GM23338 (cell line): ENCODE data around the gene CX3CL1. TPM values are rescaled to one million over a fixed set of nuclear protein-coding genes. Genes with fewer than 3 reads are reported as not detected.
A peak's percentile ranks its signal among the peaks of the same experiment; 100 is the strongest.

Source experiments
- ATAC-seq: fragments of 200-7000 bp; cut with Tn5 transposase; 3 replicates; pipeline ENCODE4 v1.9.1; 2020
- DNase-seq: peaks from one replicate; pipeline ENCODE4 v3.0.0-alpha.2; 2015; ENCODE audit warnings: low spot score
- H2AFZ ChIP-seq: fragments of 200-600 bp; sonication (generic); 2 replicates; pipeline ENCODE4 v1.8.0; 2016; ENCODE audit warnings: antibody characterized with exemption, mild to moderate bottlenecking, moderate library complexity
- H3F3A ChIP-seq: fragments of 200-600 bp; sonication (generic); replicated peaks from 2 replicates; pipeline ENCODE4 v1.8.0; 2017; ENCODE audit warnings: antibody characterized with exemption, mixed run types, low read depth
- H3K27ac ChIP-seq: fragments of 200-600 bp; sonication (generic); 2 replicates; pipeline ENCODE4 v1.6.1; 2016; ENCODE audit warnings: low read depth
- H3K27me3 ChIP-seq: fragments of 200-600 bp; sonication (generic); 2 replicates; pipeline ENCODE4 v1.8.0; 2016; ENCODE audit warnings: mild to moderate bottlenecking, mixed run types, moderate library complexity; ENCODE audit not compliant: insufficient read depth
- H3K36me3 ChIP-seq: fragments of 200-600 bp; sonication (generic); 2 replicates; pipeline ENCODE4 v1.8.0; 2016; ENCODE audit warnings: mild to moderate bottlenecking; ENCODE audit not compliant: insufficient read depth
- H3K4me1 ChIP-seq: fragments of 200-600 bp; sonication (generic); 2 replicates; pipeline ENCODE4 v1.8.0; 2016; ENCODE audit warnings: mild to moderate bottlenecking, moderate library complexity; ENCODE audit not compliant: insufficient read depth
- H3K4me2 ChIP-seq: fragments of 200-600 bp; sonication (generic); 2 replicates; pipeline ENCODE4 v1.7.1; 2017; ENCODE audit warnings: mixed run types
- H3K4me3 ChIP-seq: fragments of 200-600 bp; sonication (generic); 2 replicates; pipeline ENCODE4 v1.6.1; 2016; ENCODE audit warnings: mixed run types
- H3K79me2 ChIP-seq: fragments of 200-600 bp; sonication (generic); replicated peaks from 2 replicates; pipeline ENCODE4 v1.8.0; 2017; ENCODE audit warnings: mild to moderate bottlenecking; ENCODE audit not compliant: insufficient read depth
- H3K9me2 ChIP-seq: fragments of 200-600 bp; sonication (generic); 2 replicates; pipeline ENCODE4 v1.8.0; 2017; ENCODE audit not compliant: insufficient read depth
- H4K20me1 ChIP-seq: fragments of 200-600 bp; sonication (generic); replicated peaks from 2 replicates; pipeline ENCODE4 v1.8.0; 2017; ENCODE audit warnings: mild to moderate bottlenecking; ENCODE audit not compliant: insufficient read depth
- H3K27ac Mint-ChIP-seq: 2 replicates; pipeline ENCODE4 v1.8.0; 2020; ENCODE audit warnings: inconsistent platforms, mild to moderate bottlenecking, moderate library complexity, mixed read lengths
- H3K27me3 Mint-ChIP-seq: 3 replicates; pipeline ENCODE4 v1.8.0; 2022; ENCODE audit warnings: low read depth, mild to moderate bottlenecking, moderate library complexity, mixed read lengths, inconsistent platforms; ENCODE audit not compliant: insufficient read depth, poor library complexity
- H3K36me3 Mint-ChIP-seq: 3 replicates; pipeline ENCODE4 v1.8.0; 2021; ENCODE audit warnings: low read depth, mild to moderate bottlenecking, inconsistent platforms, moderate library complexity, mixed read lengths
- H3K4me1 Mint-ChIP-seq: 3 replicates; pipeline ENCODE4 v1.8.0; 2020; ENCODE audit warnings: mild to moderate bottlenecking, inconsistent platforms, mixed read lengths
- H3K4me3 Mint-ChIP-seq: 3 replicates; pipeline ENCODE4 v1.8.0; 2021; ENCODE audit warnings: moderate library complexity, mild to moderate bottlenecking, inconsistent platforms, mixed read lengths
- H3K9me3 Mint-ChIP-seq: 3 replicates; pipeline ENCODE4 v1.8.0; 2020; ENCODE audit warnings: moderate library complexity, mild to moderate bottlenecking, inconsistent platforms, mixed read lengths
- CREB1 ChIP-seq: fragments of 250-450 bp; sonication (Bioruptor Pico); IDR thresholded peaks from 2 replicates; pipeline ENCODE4 v1.5.0; 2020; ENCODE audit warnings: low read depth, mild to moderate bottlenecking, moderate library complexity
- CTCF ChIP-seq, 2 experiments: fragments of 200-600 bp in 1 of 2; sonication (generic) in 1 of 2; conservative IDR thresholded peaks; 2 replicates each; pipeline versions ENCODE4 v1.5.1 to v1.6.1; 2016 to 2017; ENCODE audit warnings: antibody characterized with exemption in 2 of 2, low read depth in 2 of 2, mild to moderate bottlenecking in 2 of 2, moderate library complexity in 1 of 2
- EZH2phosphoT487 ChIP-seq: fragments of 200-600 bp; sonication (generic); IDR thresholded peaks from one replicate; pipeline ENCODE4 v1.8.1; 2018; ENCODE audit warnings: antibody characterized with exemption; ENCODE audit not compliant: unreplicated experiment
- JUNB ChIP-seq: IDR thresholded peaks from one replicate; pipeline ENCODE4 v1.6.1; 2016; ENCODE audit warnings: antibody characterized with exemption; ENCODE audit not compliant: unreplicated experiment
- STAT1 ChIP-seq: IDR thresholded peaks from one replicate; pipeline ENCODE4 v1.6.1; 2016; ENCODE audit warnings: antibody characterized with exemption; ENCODE audit not compliant: unreplicated experiment
- ZNF331 ChIP-seq: fragments of 250-450 bp; sonication (Bioruptor Pico); IDR thresholded peaks from 2 replicates; pipeline ENCODE4 v1.5.0; 2020; ENCODE audit warnings: low read depth, mild to moderate bottlenecking, moderate library complexity
- ZNF462 ChIP-seq: fragments of 250-450 bp; sonication (Bioruptor Pico); IDR thresholded peaks from 2 replicates; pipeline ENCODE4 v1.5.0; 2020; ENCODE audit warnings: mild to moderate bottlenecking, moderate library complexity
- polyA plus RNA-seq: library from polyadenylated mRNA; unstranded; fragments of >200 nt; fragmentation: Nextera tagmentation; extraction: Ambion mirVana; gene quantifications from 2 replicates; pipeline ENCODE4 v1.2.1, GENCODE V29; 2016
- total RNA-seq: library from RNA; depleted of rRNA; stranded (reverse); fragments of >200 nt; shearing (Covaris generic); gene quantifications from 2 replicates; pipeline ENCODE4 v1.2.3, GENCODE V29; 2014
- TF ChIP-seq, protein P1 (sequence below): IDR thresholded peaks from one replicate; pipeline ENCODE4 v1.6.1; 2018; ENCODE audit warnings: antibody characterized with exemption; ENCODE audit not compliant: unreplicated experiment

The CX3CL1 gene
- total and polyA plus RNA-seq, 2 experiments from 2014 or later, result 0.24 to 2.8 TPM

- TF ChIP-seq ZNF331 (CRISPR knock-in tag) (no peak), CTCF (conservative IDR thresholded peaks at IDR 0.05; ENCODE audit: low read depth in 2 of 2) (no peak), CREB1 (CRISPR knock-in tag) (no peak), JUNB (no peak), EZH2phosphoT487 (no peak), STAT1 (no peak)
- TF ChIP-seq, protein P1, sequence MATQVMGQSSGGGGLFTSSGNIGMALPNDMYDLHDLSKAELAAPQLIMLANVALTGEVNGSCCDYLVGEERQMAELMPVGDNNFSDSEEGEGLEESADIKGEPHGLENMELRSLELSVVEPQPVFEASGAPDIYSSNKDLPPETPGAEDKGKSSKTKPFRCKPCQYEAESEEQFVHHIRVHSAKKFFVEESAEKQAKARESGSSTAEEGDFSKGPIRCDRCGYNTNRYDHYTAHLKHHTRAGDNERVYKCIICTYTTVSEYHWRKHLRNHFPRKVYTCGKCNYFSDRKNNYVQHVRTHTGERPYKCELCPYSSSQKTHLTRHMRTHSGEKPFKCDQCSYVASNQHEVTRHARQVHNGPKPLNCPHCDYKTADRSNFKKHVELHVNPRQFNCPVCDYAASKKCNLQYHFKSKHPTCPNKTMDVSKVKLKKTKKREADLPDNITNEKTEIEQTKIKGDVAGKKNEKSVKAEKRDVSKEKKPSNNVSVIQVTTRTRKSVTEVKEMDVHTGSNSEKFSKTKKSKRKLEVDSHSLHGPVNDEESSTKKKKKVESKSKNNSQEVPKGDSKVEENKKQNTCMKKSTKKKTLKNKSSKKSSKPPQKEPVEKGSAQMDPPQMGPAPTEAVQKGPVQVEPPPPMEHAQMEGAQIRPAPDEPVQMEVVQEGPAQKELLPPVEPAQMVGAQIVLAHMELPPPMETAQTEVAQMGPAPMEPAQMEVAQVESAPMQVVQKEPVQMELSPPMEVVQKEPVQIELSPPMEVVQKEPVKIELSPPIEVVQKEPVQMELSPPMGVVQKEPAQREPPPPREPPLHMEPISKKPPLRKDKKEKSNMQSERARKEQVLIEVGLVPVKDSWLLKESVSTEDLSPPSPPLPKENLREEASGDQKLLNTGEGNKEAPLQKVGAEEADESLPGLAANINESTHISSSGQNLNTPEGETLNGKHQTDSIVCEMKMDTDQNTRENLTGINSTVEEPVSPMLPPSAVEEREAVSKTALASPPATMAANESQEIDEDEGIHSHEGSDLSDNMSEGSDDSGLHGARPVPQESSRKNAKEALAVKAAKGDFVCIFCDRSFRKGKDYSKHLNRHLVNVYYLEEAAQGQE, result no peak
Measured at GRCh38 chr16:57371494-57372371, 557 bp upstream of the CX3CL1 start (continued).

DNA sequence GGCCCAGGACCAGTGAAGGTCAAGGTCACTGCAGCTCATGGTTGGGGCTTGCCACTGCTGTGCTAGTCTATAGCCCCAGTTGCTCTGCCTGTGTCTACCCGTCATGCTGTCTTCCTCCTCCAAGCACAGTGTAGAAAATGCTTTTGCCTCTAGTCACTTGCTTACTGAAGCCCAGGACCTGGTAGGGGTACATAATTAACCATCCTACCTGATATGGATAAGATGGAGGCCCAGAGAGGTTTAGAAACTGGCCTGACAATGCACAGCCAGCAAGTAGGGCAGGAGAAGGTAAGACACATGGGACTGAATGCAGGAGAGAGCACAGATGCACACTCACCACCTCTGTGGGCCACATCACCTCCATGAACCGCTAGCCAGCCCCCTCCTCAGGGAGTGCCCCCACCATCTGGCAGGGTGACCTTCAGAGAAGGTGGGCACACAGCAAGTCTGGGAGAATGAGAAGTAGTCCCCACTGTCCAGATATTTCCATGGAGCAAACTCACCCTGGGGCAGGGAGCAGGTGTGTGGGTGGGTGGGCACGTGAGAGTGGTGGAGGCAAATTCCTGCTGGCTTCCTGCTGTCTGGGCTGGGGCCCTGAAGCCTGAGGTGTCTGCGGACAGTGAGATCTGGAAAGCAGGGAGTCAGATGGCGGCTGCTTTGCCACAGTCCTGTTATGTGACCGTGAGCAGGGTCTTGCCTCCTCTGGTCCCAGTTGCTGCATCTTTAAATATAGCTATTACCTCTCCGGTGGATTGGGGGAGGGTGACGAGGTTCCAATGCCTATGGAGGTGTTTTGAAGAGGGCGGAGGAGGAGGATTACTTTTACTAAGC, 1.0 kb downstream of the CX3CL1 start:
- Histone ChIP-seq H3K4me3 (no peak overlapping the region; the same call in 1 of the 2 replicates), H3K9me2 (peaks cover 3% of the 10 kb centered on the region; the same call in 1 of the 2 replicates), H3K79me2 (no peaks in the 10 kb centered on the region), H3K36me3 (no peaks in the 10 kb centered on the region), H3K27ac (no peak overlapping the region), H2AFZ (peak overlapping the region; percentile 99), H3F3A (no peaks in the 10 kb centered on the region), H3K27me3 (no peaks in the 10 kb centered on the region), H3K4me1 (peaks cover 18% of the 10 kb centered on the region), H4K20me1 (no peaks in the 10 kb centered on the region), H3K4me2 (peak overlapping the region; percentile 75)
- peaks cover 32% of the 10 kb centered on the region for H3K4me1 Mint-ChIP-seq
- H3K27ac Mint-ChIP-seq, result peak overlapping the region; percentile 21; the same call in 1 of the 2 replicates
- no peaks in the 10 kb centered on the region; the same call in 2 of the 3 replicates for H3K9me3 Mint-ChIP-seq
- H3K27me3 Mint-ChIP-seq, result peaks cover 12% of the 10 kb centered on the region
- DNase-seq (no peak), ATAC-seq (peak; percentile 7; the same call in 1 of the 3 replicates)
- H3K4me3 Mint-ChIP-seq, result peak overlapping the region; percentile 39; the same call in 2 of the 3 replicates
- no peaks in the 10 kb centered on the region for H3K36me3 Mint-ChIP-seq
- TF ChIP-seq ZNF462 (CRISPR knock-in tag), result no peak
